ENCODE results near the gene KDM4E. TPM values are rescaled to one million over a fixed set of nuclear protein-coding genes. Genes with fewer than 3 reads are reported as not detected.
A peak's percentile ranks its signal among the peaks of the same experiment; 100 is the strongest.

KDM4E gene
- total and polyA plus RNA-seq, 4 donors: not detected

GRCh38 chr11:95067841-95068219, 42.8 kb downstream of the KDM4E start:
- H3K27ac ChIP-seq (ENCODE audit: low read depth in 1 of 2, low read length in 2 of 2): peak overlapping the region; percentile 95 to 97
- H3K9me3 ChIP-seq (ENCODE audit: control insufficient read depth in 4 of 4, low read length in 3 of 4): no peaks in the 10 kb centered on the region
- no peak for TF ChIP-seq EGR1 (IDR thresholded peaks at IDR 0.05; ENCODE audit: low read depth in 2 of 2)
- TF ChIP-seq NR2F2 (IDR thresholded peaks at IDR 0.05): no peak
- TF ChIP-seq HNF4G (IDR thresholded peaks at IDR 0.05): no peak
- TF ChIP-seq, protein P1, sequence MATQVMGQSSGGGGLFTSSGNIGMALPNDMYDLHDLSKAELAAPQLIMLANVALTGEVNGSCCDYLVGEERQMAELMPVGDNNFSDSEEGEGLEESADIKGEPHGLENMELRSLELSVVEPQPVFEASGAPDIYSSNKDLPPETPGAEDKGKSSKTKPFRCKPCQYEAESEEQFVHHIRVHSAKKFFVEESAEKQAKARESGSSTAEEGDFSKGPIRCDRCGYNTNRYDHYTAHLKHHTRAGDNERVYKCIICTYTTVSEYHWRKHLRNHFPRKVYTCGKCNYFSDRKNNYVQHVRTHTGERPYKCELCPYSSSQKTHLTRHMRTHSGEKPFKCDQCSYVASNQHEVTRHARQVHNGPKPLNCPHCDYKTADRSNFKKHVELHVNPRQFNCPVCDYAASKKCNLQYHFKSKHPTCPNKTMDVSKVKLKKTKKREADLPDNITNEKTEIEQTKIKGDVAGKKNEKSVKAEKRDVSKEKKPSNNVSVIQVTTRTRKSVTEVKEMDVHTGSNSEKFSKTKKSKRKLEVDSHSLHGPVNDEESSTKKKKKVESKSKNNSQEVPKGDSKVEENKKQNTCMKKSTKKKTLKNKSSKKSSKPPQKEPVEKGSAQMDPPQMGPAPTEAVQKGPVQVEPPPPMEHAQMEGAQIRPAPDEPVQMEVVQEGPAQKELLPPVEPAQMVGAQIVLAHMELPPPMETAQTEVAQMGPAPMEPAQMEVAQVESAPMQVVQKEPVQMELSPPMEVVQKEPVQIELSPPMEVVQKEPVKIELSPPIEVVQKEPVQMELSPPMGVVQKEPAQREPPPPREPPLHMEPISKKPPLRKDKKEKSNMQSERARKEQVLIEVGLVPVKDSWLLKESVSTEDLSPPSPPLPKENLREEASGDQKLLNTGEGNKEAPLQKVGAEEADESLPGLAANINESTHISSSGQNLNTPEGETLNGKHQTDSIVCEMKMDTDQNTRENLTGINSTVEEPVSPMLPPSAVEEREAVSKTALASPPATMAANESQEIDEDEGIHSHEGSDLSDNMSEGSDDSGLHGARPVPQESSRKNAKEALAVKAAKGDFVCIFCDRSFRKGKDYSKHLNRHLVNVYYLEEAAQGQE (IDR thresholded peaks at IDR 0.05): no peak
- TF ChIP-seq ZBTB33 (IDR thresholded peaks at IDR 0.05): no peak
- no peak for TF ChIP-seq JUND (IDR thresholded peaks at IDR 0.05)
- TF ChIP-seq MAX (IDR thresholded peaks at IDR 0.05): no peak
- no peak for TF ChIP-seq CTCF (IDR thresholded peaks at IDR 0.05; ENCODE audit: low read depth, low read length, missing input control)
- no peak for TF ChIP-seq SP1 (IDR thresholded peaks at IDR 0.05)
- no peak for TF ChIP-seq GABPA (IDR thresholded peaks at IDR 0.05 in 1 of 2, conservative IDR thresholded peaks at IDR 0.05 in 1 of 2)
- TF ChIP-seq TAF1 (conservative IDR thresholded peaks at IDR 0.05): no peak
- no peak for TF ChIP-seq FOXA2 (IDR thresholded peaks at IDR 0.05)
- WGBS: under 1% methylated on average over 16 of the region's 16 CpGs
- peak overlapping the region; percentile 91 to 98 (median 94) for H3K4me3 ChIP-seq (ENCODE audit: low read depth in 1 of 3, low read length in 3 of 3)
- peaks cover 0 to 2% (median 0%) of the 10 kb centered on the region in 4 donors for H3K36me3 ChIP-seq (ENCODE audit: control insufficient read depth in 4 of 4, insufficient read depth in 3 of 4, low read depth in 1 of 4, low read length in 3 of 4)
- no peak for DNase-seq (ENCODE audit: low spot score)
- H3K9ac ChIP-seq (ENCODE audit: low read depth in 1 of 2, low read length in 2 of 2): peak overlapping the region; percentile 95 to 96
- H3K4me1 ChIP-seq (ENCODE audit: control insufficient read depth in 4 of 4, insufficient read depth in 4 of 4, low read length in 3 of 4): peaks cover 0 to 18% (median 13%) of the 10 kb centered on the region in 4 donors
- no peaks in the 10 kb centered on the region for H3K27me3 ChIP-seq (ENCODE audit: control insufficient read depth in 4 of 4, insufficient read depth in 4 of 4, low read length in 3 of 4)

GRCh38 chr11:95068549-95068948, 43.5 kb downstream of the KDM4E start:
- DNase-seq (ENCODE audit: low spot score): peak; percentile 78
- H3K36me3 ChIP-seq (ENCODE audit: control insufficient read depth in 4 of 4, insufficient read depth in 3 of 4, low read depth in 1 of 4, low read length in 3 of 4): peaks cover 0 to 2% (median 0%) of the 10 kb centered on the region in 4 donors
- H3K27ac ChIP-seq (ENCODE audit: low read depth in 1 of 2, low read length in 2 of 2): peak overlapping the region; percentile 95 to 97
- H3K4me3 ChIP-seq (ENCODE audit: low read depth in 1 of 3, low read length in 3 of 3): peak overlapping the region; percentile 91 to 98 (median 94)
- H3K9ac ChIP-seq (ENCODE audit: low read depth in 1 of 2, low read length in 2 of 2): peak overlapping the region; percentile 95 to 96
- no peaks in the 10 kb centered on the region for H3K9me3 ChIP-seq (ENCODE audit: control insufficient read depth in 4 of 4, low read length in 3 of 4)
- peaks cover 0 to 18% (median 13%) of the 10 kb centered on the region in 4 donors for H3K4me1 ChIP-seq (ENCODE audit: control insufficient read depth in 4 of 4, insufficient read depth in 4 of 4, low read length in 3 of 4)
- 2% methylated on average over 5 of the region's 5 CpGs for WGBS
- H3K27me3 ChIP-seq (ENCODE audit: control insufficient read depth in 4 of 4, insufficient read depth in 4 of 4, low read length in 3 of 4): no peaks in the 10 kb centered on the region
- TF ChIP-seq NR2F2 (IDR thresholded peaks at IDR 0.05): peak; percentile 31
- peak; percentile 76 for TF ChIP-seq SP1 (IDR thresholded peaks at IDR 0.05)
- peak; percentile 11 to 80 for TF ChIP-seq GABPA (IDR thresholded peaks at IDR 0.05 in 1 of 2, conservative IDR thresholded peaks at IDR 0.05 in 1 of 2)
- no peak for TF ChIP-seq HNF4G (IDR thresholded peaks at IDR 0.05)
- no peak for TF ChIP-seq EGR1 (IDR thresholded peaks at IDR 0.05; ENCODE audit: low read depth in 2 of 2)
- TF ChIP-seq ZBTB33 (IDR thresholded peaks at IDR 0.05): peak; percentile 66
- peak; percentile 92 for TF ChIP-seq MAX (IDR thresholded peaks at IDR 0.05)
- TF ChIP-seq, protein P1 (IDR thresholded peaks at IDR 0.05): peak; percentile 89
- TF ChIP-seq FOXA2 (IDR thresholded peaks at IDR 0.05): peak; percentile 58
- no peak for TF ChIP-seq CTCF (IDR thresholded peaks at IDR 0.05; ENCODE audit: low read depth, low read length, missing input control)
